ENCODE measurements around the gene PNRC1.

PNRC1 gene

DNA sequence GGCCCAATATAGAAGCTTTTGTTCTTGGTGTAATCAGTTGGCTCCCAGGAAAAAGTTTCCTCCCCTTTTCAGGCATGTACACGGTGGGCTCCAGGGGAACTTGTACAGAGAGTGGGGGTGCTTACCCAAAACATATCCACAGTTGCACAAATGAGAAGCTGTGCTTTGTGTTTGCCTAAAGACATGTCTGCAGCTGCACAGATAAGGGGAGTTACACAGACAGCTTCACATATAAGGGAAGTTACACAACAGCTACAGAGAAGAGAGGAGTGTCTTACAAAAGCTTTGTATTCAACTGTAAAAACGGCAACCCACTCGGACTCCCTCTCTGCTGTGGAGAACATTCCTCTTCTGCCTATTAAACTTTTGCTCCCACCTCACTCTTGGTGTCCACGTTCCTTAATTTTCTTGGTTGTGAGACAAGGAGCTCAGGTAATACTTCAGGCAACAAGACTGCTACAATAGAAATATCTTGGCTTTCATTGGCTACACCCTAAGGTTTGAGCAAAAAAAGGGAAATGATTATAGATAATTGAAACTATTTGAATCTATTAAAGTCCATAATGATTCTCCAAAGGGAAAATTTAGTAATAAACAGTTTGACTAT lies 7.4 kb upstream of the PNRC1 start:
- Mint-ChIP-seq H3K4me1 (peaks cover 9% of the 10 kb centered on the region), H3K36me3 (ENCODE audit: low read depth) (no peaks in the 10 kb centered on the region), H3K4me3 (no peak overlapping the region), H3K9me3 (no peaks in the 10 kb centered on the region), H3K27ac (peak overlapping the region; percentile 75 to 98 (median 92)), H3K27me3 (ENCODE audit: low read depth) (peaks cover 3% of the 10 kb centered on the region)
- no peak for TF ChIP-seq CTCF (IDR thresholded peaks at IDR 0.05; ENCODE audit: unreplicated experiment in 3 of 3)

GRCh38 chr6:89073840-89074239 lies 6.7 kb upstream of the PNRC1 start:
- Mint-ChIP-seq H3K4me3 (no peak overlapping the region), H3K27ac (no peak overlapping the region), H3K36me3 (ENCODE audit: low read depth) (no peaks in the 10 kb centered on the region), H3K9me3 (no peaks in the 10 kb centered on the region), H3K4me1 (peaks cover 9% of the 10 kb centered on the region), H3K27me3 (ENCODE audit: low read depth) (peaks cover 3% of the 10 kb centered on the region)
- no peak for TF ChIP-seq CTCF (IDR thresholded peaks at IDR 0.05; ENCODE audit: unreplicated experiment in 3 of 3)

GRCh38 chr6:89079511-89080234 lies 878 bp upstream of the PNRC1 start:
- no peak for TF ChIP-seq CTCF (IDR thresholded peaks at IDR 0.05; ENCODE audit: unreplicated experiment in 3 of 3)
- Mint-ChIP-seq H3K27ac (peak overlapping the region; percentile 94 to 99 (median 96)), H3K36me3 (ENCODE audit: low read depth) (peaks cover 25% of the 10 kb centered on the region), H3K4me3 (peak overlapping the region; percentile 97 to 98 (median 98)), H3K9me3 (no peaks in the 10 kb centered on the region), H3K27me3 (ENCODE audit: low read depth) (peaks cover 3% of the 10 kb centered on the region), H3K4me1 (peaks cover 16% of the 10 kb centered on the region)

DNA sequence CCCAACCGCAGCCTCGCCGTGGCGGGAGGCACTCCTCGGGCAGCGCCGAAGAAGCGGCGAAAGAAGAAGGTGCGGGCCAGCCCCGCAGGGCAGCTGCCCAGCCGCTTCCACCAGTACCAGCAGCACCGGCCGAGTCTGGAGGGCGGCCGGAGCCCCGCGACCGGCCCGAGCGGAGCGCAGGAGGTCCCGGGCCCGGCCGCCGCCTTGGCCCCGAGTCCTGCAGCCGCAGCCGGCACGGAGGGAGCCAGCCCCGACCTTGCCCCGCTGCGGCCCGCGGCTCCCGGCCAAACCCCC lies 525 bp downstream of the PNRC1 start:
- H3K4me1 Mint-ChIP-seq: peaks cover 23% of the 10 kb centered on the region
- H3K9me3 Mint-ChIP-seq: no peaks in the 10 kb centered on the region
- TF ChIP-seq CTCF (IDR thresholded peaks at IDR 0.05; ENCODE audit: unreplicated experiment in 3 of 3): no peak
- peaks cover 3% of the 10 kb centered on the region for H3K27me3 Mint-ChIP-seq (ENCODE audit: low read depth)
- peak overlapping the region; percentile 97 to 98 (median 98) for H3K4me3 Mint-ChIP-seq
- H3K36me3 Mint-ChIP-seq (ENCODE audit: low read depth): peaks cover 36% of the 10 kb centered on the region
- peak overlapping the region; percentile 94 to 99 (median 96) for H3K27ac Mint-ChIP-seq

- no peaks in the 10 kb centered on the region for H3K9me3 Mint-ChIP-seq
- H3K36me3 Mint-ChIP-seq (ENCODE audit: low read depth): peaks cover 39% of the 10 kb centered on the region
- H3K4me1 Mint-ChIP-seq: peaks cover 23% of the 10 kb centered on the region
- no peak for TF ChIP-seq CTCF (IDR thresholded peaks at IDR 0.05; ENCODE audit: unreplicated experiment in 3 of 3)
- peak overlapping the region; percentile 92 to 98 (median 93) for H3K4me3 Mint-ChIP-seq
- peaks cover 3% of the 10 kb centered on the region for H3K27me3 Mint-ChIP-seq (ENCODE audit: low read depth)
- peak overlapping the region; percentile 89 to 96 (median 92) for H3K27ac Mint-ChIP-seq
These were observed 1.1 kb downstream of the PNRC1 start for GRCh38 chr6:89081423-89082322.
